Measurements from ENCODE around the gene TMEM135.

Gene TMEM135

GRCh38 chr11:87301785-87302540 is 264.2 kb downstream of the TMEM135 start:
- DNase-seq (ENCODE audit: low read depth in 3 of 3), result no peak

- no peak for DNase-seq (ENCODE audit: low read depth in 3 of 3)
Observed at GRCh38 chr11:87304412-87304811, 266.7 kb downstream of the TMEM135 start.

GRCh38 chr11:87306262-87306851 is 268.6 kb downstream of the TMEM135 start:
- DNase-seq (ENCODE audit: low read depth in 3 of 3), result no peak

- no peak for DNase-seq (ENCODE audit: low read depth in 3 of 3)
Observed at GRCh38 chr11:87307101-87307500, 269.4 kb downstream of the TMEM135 start.

- DNase-seq (ENCODE audit: low read depth in 3 of 3), result no peak
Observed at GRCh38 chr11:87315229-87315628, 277.5 kb downstream of the TMEM135 start.

GRCh38 chr11:87316491-87316890 is 278.8 kb downstream of the TMEM135 start:
- DNase-seq (ENCODE audit: low read depth in 3 of 3), result no peak

GRCh38 chr11:87317441-87317840 is 279.7 kb downstream of the TMEM135 start:
- DNase-seq (ENCODE audit: low read depth in 3 of 3), result no peak

GRCh38 chr11:87320123-87320522 is 282.4 kb downstream of the TMEM135 start:
- DNase-seq (ENCODE audit: low read depth in 3 of 3), result no peak

GRCh38 chr11:87322568-87322967 is 284.8 kb downstream of the TMEM135 start:
- DNase-seq (ENCODE audit: low read depth in 3 of 3), result no peak

- DNase-seq (ENCODE audit: low read depth in 3 of 3), result no peak
Observed at GRCh38 chr11:87323899-87324298, 286.2 kb downstream of the TMEM135 start.

- DNase-seq (ENCODE audit: low read depth in 3 of 3), result no peak
Observed at GRCh38 chr11:87324817-87325489, 287.2 kb downstream of the TMEM135 start.

- DNase-seq (ENCODE audit: low read depth in 3 of 3), result no peak
Observed at GRCh38 chr11:87325490-87325872, 287.7 kb downstream of the TMEM135 start.

GRCh38 chr11:87326594-87326993 is 288.9 kb downstream of the TMEM135 start:
- no peak for DNase-seq (ENCODE audit: low read depth in 3 of 3)

- DNase-seq (ENCODE audit: low read depth in 3 of 3), result no peak
Observed at GRCh38 chr11:87329172-87329571, 291.4 kb downstream of the TMEM135 start.

- no peak for DNase-seq (ENCODE audit: low read depth in 3 of 3)
Observed at GRCh38 chr11:87330187-87330601, 292.5 kb downstream of the TMEM135 start.

- no peak for DNase-seq (ENCODE audit: low read depth in 3 of 3)
Observed at GRCh38 chr11:87331273-87331672, 293.5 kb downstream of the TMEM135 start.

GRCh38 chr11:87338046-87338639 is 300.4 kb downstream of the TMEM135 start:
- DNase-seq (ENCODE audit: low read depth in 3 of 3), result no peak

GRCh38 chr11:87339416-87339815 is 301.7 kb downstream of the TMEM135 start:
- DNase-seq (ENCODE audit: low read depth in 3 of 3), result no peak

- no peak for DNase-seq (ENCODE audit: low read depth in 3 of 3)
Observed at GRCh38 chr11:87347441-87347840, 309.7 kb downstream of the TMEM135 start.

- no peak for DNase-seq (ENCODE audit: low read depth in 3 of 3)
Observed at GRCh38 chr11:87347854-87348253, 310.1 kb downstream of the TMEM135 start.

GRCh38 chr11:87351676-87352075 is 313.9 kb downstream of the TMEM135 start:
- no peak for DNase-seq (ENCODE audit: low read depth in 3 of 3)

Measured in stimulated activated CD4-positive, alpha-beta T cell treated with anti-CD3 and anti-CD28 coated beads, TNF-alpha, amount 100 ng/mL, for 4 hours (primary cell).